Natural killer cell (primary cell): ENCODE measurements around the gene SLC26A2. TPM values are rescaled to one million over a fixed set of nuclear protein-coding genes. Genes with fewer than 3 reads are reported as not detected.

ENCODE experiments used
- ATAC-seq, 3 donors: fragments of 150-1000 bp in 2 of 3; fragments of 200-7000 bp in 1 of 3; cut with Tn5 transposase; 1 replicate in 1 of 3; 2 replicates in 2 of 3; pipeline ENCODE4 v1.10.0; 2021; ENCODE audit warnings: mild to moderate bottlenecking in 2 of 3, moderate library complexity in 2 of 3
- DNase-seq, 2 donors: peaks; one replicate each; pipeline versions ENCODE4 v3.0.0 to v3.0.0-alpha.2; 2013 to 2021; ENCODE audit warnings: mixed read lengths in 1 of 2
- H3K27ac ChIP-seq: one replicate; pipeline ENCODE4 v1.5.1; 2013; ENCODE audit warnings: mild to moderate bottlenecking, low read length
- H3K27me3 ChIP-seq: one replicate; pipeline ENCODE4 v1.6.1; 2013; ENCODE audit warnings: low read length; ENCODE audit not compliant: control insufficient read depth, insufficient read depth
- H3K36me3 ChIP-seq: one replicate; pipeline ENCODE4 v1.6.1; 2013; ENCODE audit warnings: low read length; ENCODE audit not compliant: control insufficient read depth, insufficient read depth
- H3K4me1 ChIP-seq: one replicate; pipeline ENCODE4 v1.6.1; 2013; ENCODE audit warnings: low read length; ENCODE audit not compliant: control insufficient read depth, insufficient read depth
- H3K4me3 ChIP-seq: one replicate; pipeline ENCODE4 v1.5.1; 2013; ENCODE audit warnings: low read length
- H3K9me3 ChIP-seq: one replicate; pipeline ENCODE4 v1.6.1; 2013; ENCODE audit warnings: low read length; ENCODE audit not compliant: control insufficient read depth, insufficient read depth
- H3K27ac Mint-ChIP-seq, 2 donors: one replicate each; pipeline ENCODE4 v1.8.0; 2022; ENCODE audit warnings: mild to moderate bottlenecking in 2 of 2, mixed read lengths in 2 of 2, moderate library complexity in 1 of 2
- H3K27me3 Mint-ChIP-seq, 2 donors: one replicate each; pipeline ENCODE4 v1.8.0; 2022; ENCODE audit warnings: low read depth in 2 of 2, mixed read lengths in 2 of 2
- H3K36me3 Mint-ChIP-seq: one replicate; pipeline ENCODE4 v1.8.0; 2022; ENCODE audit warnings: mixed read lengths
- H3K4me1 Mint-ChIP-seq, 2 donors: one replicate each; pipeline ENCODE4 v1.8.0; 2022; ENCODE audit warnings: mixed read lengths in 2 of 2
- H3K4me3 Mint-ChIP-seq: one replicate; pipeline ENCODE4 v1.8.0; 2022; ENCODE audit warnings: mild to moderate bottlenecking, moderate library complexity, mixed read lengths
- H3K9me3 Mint-ChIP-seq, 2 donors: one replicate each; pipeline ENCODE4 v1.8.0; 2022; ENCODE audit warnings: mixed read lengths in 2 of 2
- CTCF ChIP-seq: fragments of 200-600 bp; IDR thresholded peaks from one replicate; pipeline ENCODE4 v1.8.0; 2022; ENCODE audit warnings: antibody characterized with exemption
- WGBS: methylation state at CpG from one replicate; pipeline ENCODE4 v1.1.7; 2013; ENCODE audit warnings: missing lambda C conversion rate; ENCODE audit not compliant: insufficient coverage; 5-methylcytosine and 5-hydroxymethylcytosine counted together
- intact Hi-C: fragments of 100-400 bp; cut with micrococcal nuclease; formaldehyde crosslinking; loops from one replicate; pipeline ENCODE4 v1.14.2; 2022
- total RNA-seq, 4 donors: library from RNA; stranded (reverse); fragments of 120-200 nt in 1 of 4; gene quantifications; one replicate each; pipeline versions ENCODE4 v1.2.3 to v1.2.4, GENCODE V29; 2013 to 2022

Gene SLC26A2
- total RNA-seq, 3 donors from 2014 or later (not counting 1 experiment from before 2014, with no cell fraction given): 6.2 to 10.9 (median 8.1) TPM

GRCh38 chr5:149936700-149937091 is 23.9 kb upstream of the SLC26A2 start:
- Mint-ChIP-seq H3K9me3 (no peaks in the 10 kb centered on the region), H3K27ac (no peak overlapping the region), H3K4me3 (no peak overlapping the region), H3K27me3 (peaks cover 15 to 30% of the 10 kb centered on the region in 2 donors), H3K36me3 (no peaks in the 10 kb centered on the region), H3K4me1 (no peaks in the 10 kb centered on the region)
- H3K27ac ChIP-seq: no peak overlapping the region
- H3K4me1 ChIP-seq: no peaks in the 10 kb centered on the region
- H3K36me3 ChIP-seq: no peaks in the 10 kb centered on the region
- H3K9me3 ChIP-seq: no peaks in the 10 kb centered on the region
- H3K4me3 ChIP-seq: no peak overlapping the region
- no peak for ATAC-seq
- no peak for DNase-seq
- no peak for TF ChIP-seq CTCF
- WGBS: 83% methylated on average over 3 of the region's 3 CpGs
- intact Hi-C loops: no loop called here
- H3K27me3 ChIP-seq: no peaks in the 10 kb centered on the region

GRCh38 chr5:149937610-149938009 is 22.9 kb upstream of the SLC26A2 start:
- no peak overlapping the region for H3K27ac Mint-ChIP-seq
- no peak for ATAC-seq

GRCh38 chr5:149938279-149938678 is 22.3 kb upstream of the SLC26A2 start:
- DNase-seq (no peak), ATAC-seq (no peak)
- WGBS: 39% methylated on average over 2 of the region's 2 CpGs
- Mint-ChIP-seq H3K4me1 (no peaks in the 10 kb centered on the region), H3K9me3 (no peaks in the 10 kb centered on the region), H3K27me3 (peaks cover 10 to 30% of the 10 kb centered on the region in 2 donors), H3K27ac (no peak overlapping the region), H3K36me3 (no peaks in the 10 kb centered on the region), H3K4me3 (no peak overlapping the region)
- H3K4me3 ChIP-seq: no peak overlapping the region
- no peaks in the 10 kb centered on the region for H3K4me1 ChIP-seq
- H3K27me3 ChIP-seq: no peaks in the 10 kb centered on the region
- H3K36me3 ChIP-seq: no peaks in the 10 kb centered on the region
- no peak overlapping the region for H3K27ac ChIP-seq
- H3K9me3 ChIP-seq: no peaks in the 10 kb centered on the region
- intact Hi-C loops: no loop called here
- TF ChIP-seq CTCF: no peak

More at GRCh38 chr5:149937610-149938009, 22.9 kb upstream of the SLC26A2 start:
- no peak for TF ChIP-seq CTCF
- Histone ChIP-seq H3K36me3 (no peaks in the 10 kb centered on the region), H3K4me1 (no peaks in the 10 kb centered on the region), H3K9me3 (no peaks in the 10 kb centered on the region), H3K27ac (no peak overlapping the region), H3K27me3 (no peaks in the 10 kb centered on the region), H3K4me3 (no peak overlapping the region)
- DNase-seq: no peak
- 72% methylated on average over 1 of the region's 1 CpG for WGBS
- no peaks in the 10 kb centered on the region for H3K36me3 Mint-ChIP-seq
- no peaks in the 10 kb centered on the region for H3K4me1 Mint-ChIP-seq
- no peaks in the 10 kb centered on the region for H3K9me3 Mint-ChIP-seq
- peaks cover 10 to 30% of the 10 kb centered on the region in 2 donors for H3K27me3 Mint-ChIP-seq
- no peak overlapping the region for H3K4me3 Mint-ChIP-seq
- intact Hi-C loops: no loop called here

- 83% methylated on average over 6 of the region's 6 CpGs for WGBS
- intact Hi-C loops: no loop called here
- no peaks in the 10 kb centered on the region for H3K27me3 ChIP-seq
- no peaks in the 10 kb centered on the region for H3K4me1 ChIP-seq
- Mint-ChIP-seq H3K4me1 (no peaks in the 10 kb centered on the region), H3K9me3 (no peaks in the 10 kb centered on the region), H3K36me3 (no peaks in the 10 kb centered on the region), H3K27ac (no peak overlapping the region), H3K4me3 (no peak overlapping the region), H3K27me3 (peaks cover 10 to 27% of the 10 kb centered on the region in 2 donors)
- H3K4me3 ChIP-seq: no peak overlapping the region
- ATAC-seq (peak in 1 of 3 donors; percentile 65), DNase-seq (no peak)
- TF ChIP-seq CTCF: no peak
- no peaks in the 10 kb centered on the region for H3K36me3 ChIP-seq
- H3K27ac ChIP-seq: no peak overlapping the region
- no peaks in the 10 kb centered on the region for H3K9me3 ChIP-seq
Observed at GRCh38 chr5:149938791-149939358, 21.7 kb upstream of the SLC26A2 start.
